Measurements from ENCODE around the gene SMO. TPM values are rescaled to one million over a fixed set of nuclear protein-coding genes. Genes with fewer than 3 reads are reported as not detected.
A peak's percentile ranks its signal among the peaks of the same experiment; 100 is the strongest.
"Not testable (repeated sequence)": the region's sequence is repeated elsewhere in the genome, so short reads cannot be mapped to it uniquely, and the experiment has no call there.

Gene SMO
- total and polyA plus RNA-seq, 2 experiments from 2014 or later: 25.5 to 46.2 TPM

- peaks cover 10% of the 10 kb centered on the region for H3K4me1 ChIP-seq (ENCODE audit: insufficient read depth)
- no peaks in the 10 kb centered on the region for H3K36me3 ChIP-seq (replicated peaks; ENCODE audit: insufficient read depth, low read depth)
- H3K27me3 ChIP-seq: no peaks in the 10 kb centered on the region
- TF ChIP-seq EZH2 (IDR thresholded peaks at IDR 0.05; ENCODE audit: borderline replicate concordance) (no peak), EZH2phosphoT487 (IDR thresholded peaks at IDR 0.05; ENCODE audit: low read depth, severe bottlenecking, unreplicated experiment) (no peak)
- TF ChIP-seq, protein P1, sequence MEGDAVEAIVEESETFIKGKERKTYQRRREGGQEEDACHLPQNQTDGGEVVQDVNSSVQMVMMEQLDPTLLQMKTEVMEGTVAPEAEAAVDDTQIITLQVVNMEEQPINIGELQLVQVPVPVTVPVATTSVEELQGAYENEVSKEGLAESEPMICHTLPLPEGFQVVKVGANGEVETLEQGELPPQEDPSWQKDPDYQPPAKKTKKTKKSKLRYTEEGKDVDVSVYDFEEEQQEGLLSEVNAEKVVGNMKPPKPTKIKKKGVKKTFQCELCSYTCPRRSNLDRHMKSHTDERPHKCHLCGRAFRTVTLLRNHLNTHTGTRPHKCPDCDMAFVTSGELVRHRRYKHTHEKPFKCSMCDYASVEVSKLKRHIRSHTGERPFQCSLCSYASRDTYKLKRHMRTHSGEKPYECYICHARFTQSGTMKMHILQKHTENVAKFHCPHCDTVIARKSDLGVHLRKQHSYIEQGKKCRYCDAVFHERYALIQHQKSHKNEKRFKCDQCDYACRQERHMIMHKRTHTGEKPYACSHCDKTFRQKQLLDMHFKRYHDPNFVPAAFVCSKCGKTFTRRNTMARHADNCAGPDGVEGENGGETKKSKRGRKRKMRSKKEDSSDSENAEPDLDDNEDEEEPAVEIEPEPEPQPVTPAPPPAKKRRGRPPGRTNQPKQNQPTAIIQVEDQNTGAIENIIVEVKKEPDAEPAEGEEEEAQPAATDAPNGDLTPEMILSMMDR (IDR thresholded peaks at IDR 0.05; ENCODE audit: poor library complexity): no peak
- no peak for DNase-seq (ENCODE audit: low spot score)
- H3K27ac ChIP-seq: peak overlapping the region; percentile 89
- WGBS (ENCODE audit: low lambda C conversion rate, missing lambda C conversion rate): 75% methylated on average over 11 of the region's 11 CpGs
- H3K9me2 ChIP-seq (replicated peaks; ENCODE audit: insufficient read depth): no peaks in the 10 kb centered on the region
- H3K79me2 ChIP-seq: no peaks in the 10 kb centered on the region
- H4K20me1 ChIP-seq (ENCODE audit: insufficient read depth, poor library complexity, severe bottlenecking): no peaks in the 10 kb centered on the region
- no peak overlapping the region for H3K4me3 ChIP-seq
- peak overlapping the region; percentile 84 for H3K4me2 ChIP-seq
- no peaks in the 10 kb centered on the region for H3K9me3 ChIP-seq (ENCODE audit: low read depth)
- H2AFZ ChIP-seq: no peak overlapping the region
These were observed 17.9 kb upstream of the SMO start for GRCh38 chr7:129170441-129171021.

DNA sequence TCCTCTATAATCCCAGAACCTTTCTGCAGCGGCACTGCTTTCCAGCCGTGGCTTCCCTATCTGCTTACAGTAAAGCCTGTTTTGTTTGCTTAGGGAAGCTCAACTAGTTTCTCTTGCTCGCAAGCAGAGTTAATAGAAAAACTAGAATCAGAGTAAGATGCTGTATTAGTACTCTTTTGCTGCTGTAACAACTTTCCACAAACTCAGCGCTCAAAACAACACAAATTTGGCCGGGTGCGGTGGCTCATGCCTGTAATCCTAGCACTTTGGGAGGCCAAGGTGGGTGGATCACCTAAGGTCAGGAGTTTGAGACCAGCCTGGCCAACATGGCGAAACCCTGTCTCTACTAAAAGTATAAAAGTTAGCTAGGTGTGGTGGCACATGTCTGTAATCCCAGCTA lies 14.6 kb upstream of the SMO start:
- 86% methylated on average over 7 of the region's 7 CpGs for WGBS (ENCODE audit: low lambda C conversion rate, missing lambda C conversion rate)
- not testable (repeated sequence) for H3K79me2 ChIP-seq; H3K27ac ChIP-seq; H3K27me3 ChIP-seq; H3K36me3 ChIP-seq (replicated peaks; ENCODE audit: insufficient read depth, low read depth); H4K20me1 ChIP-seq (ENCODE audit: insufficient read depth, poor library complexity, severe bottlenecking); H3K4me3 ChIP-seq; H3K4me2 ChIP-seq; H2AFZ ChIP-seq; H3K9me3 ChIP-seq (ENCODE audit: low read depth); DNase-seq (ENCODE audit: low spot score); H3K9me2 ChIP-seq (replicated peaks; ENCODE audit: insufficient read depth)
- H3K4me1 ChIP-seq (ENCODE audit: insufficient read depth): peaks cover 10% of the 10 kb centered on the region

DNA sequence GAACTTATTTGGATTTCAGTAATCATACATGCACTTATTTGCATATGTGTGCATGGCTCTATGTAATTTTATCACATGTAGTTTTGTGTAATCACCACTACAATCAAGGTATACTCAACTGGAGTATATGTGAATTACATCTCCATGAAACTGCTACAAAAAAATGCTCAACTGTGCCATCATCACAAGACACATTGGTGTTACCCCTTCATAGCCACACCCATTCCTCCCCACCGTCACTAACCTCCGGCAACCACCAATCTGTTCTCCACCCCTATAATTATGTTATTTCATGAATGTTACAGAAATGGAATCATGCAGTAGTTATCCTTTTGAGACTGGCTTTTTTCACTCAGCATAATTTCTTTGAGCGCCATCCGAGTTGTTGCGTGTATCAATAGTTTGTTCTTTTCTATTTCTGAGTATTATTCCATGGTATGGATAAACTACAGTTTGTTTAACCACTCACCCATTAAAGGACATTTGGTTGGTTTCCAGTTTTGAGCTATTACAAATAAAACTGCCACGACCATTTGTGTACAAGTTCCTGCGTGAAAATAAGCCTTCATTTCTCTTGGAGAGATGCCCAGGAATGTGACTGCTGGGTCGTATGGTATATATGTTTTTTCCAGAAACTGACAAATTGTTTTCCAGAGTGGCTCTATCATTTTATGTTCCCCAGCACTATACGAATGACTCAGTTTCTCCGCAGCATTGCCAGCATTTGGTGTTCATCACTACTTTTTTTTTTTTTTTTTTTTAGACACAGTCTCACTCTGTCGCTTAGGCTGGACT lies 11.3 kb upstream of the SMO start:
- TF ChIP-seq, protein P1 (IDR thresholded peaks at IDR 0.05; ENCODE audit: poor library complexity): no peak
- no peak for TF ChIP-seq EZH2phosphoT487 (IDR thresholded peaks at IDR 0.05; ENCODE audit: low read depth, severe bottlenecking, unreplicated experiment)
- no peak for TF ChIP-seq EZH2 (IDR thresholded peaks at IDR 0.05; ENCODE audit: borderline replicate concordance)
- Histone ChIP-seq H3K4me1 (ENCODE audit: insufficient read depth) (no peaks in the 10 kb centered on the region), H3K27me3 (no peaks in the 10 kb centered on the region), H3K4me3 (no peak overlapping the region), H3K27ac (no peak overlapping the region), H3K36me3 (replicated peaks; ENCODE audit: insufficient read depth, low read depth) (no peaks in the 10 kb centered on the region), H4K20me1 (ENCODE audit: insufficient read depth, poor library complexity, severe bottlenecking) (no peaks in the 10 kb centered on the region), H3K9me2 (replicated peaks; ENCODE audit: insufficient read depth) (no peaks in the 10 kb centered on the region), H2AFZ (no peak overlapping the region), H3K9me3 (ENCODE audit: low read depth) (no peaks in the 10 kb centered on the region), H3K4me2 (no peak overlapping the region), H3K79me2 (no peaks in the 10 kb centered on the region)
- WGBS (ENCODE audit: low lambda C conversion rate, missing lambda C conversion rate): 68% methylated on average over 11 of the region's 11 CpGs
- DNase-seq (ENCODE audit: low spot score): no peak

DNA sequence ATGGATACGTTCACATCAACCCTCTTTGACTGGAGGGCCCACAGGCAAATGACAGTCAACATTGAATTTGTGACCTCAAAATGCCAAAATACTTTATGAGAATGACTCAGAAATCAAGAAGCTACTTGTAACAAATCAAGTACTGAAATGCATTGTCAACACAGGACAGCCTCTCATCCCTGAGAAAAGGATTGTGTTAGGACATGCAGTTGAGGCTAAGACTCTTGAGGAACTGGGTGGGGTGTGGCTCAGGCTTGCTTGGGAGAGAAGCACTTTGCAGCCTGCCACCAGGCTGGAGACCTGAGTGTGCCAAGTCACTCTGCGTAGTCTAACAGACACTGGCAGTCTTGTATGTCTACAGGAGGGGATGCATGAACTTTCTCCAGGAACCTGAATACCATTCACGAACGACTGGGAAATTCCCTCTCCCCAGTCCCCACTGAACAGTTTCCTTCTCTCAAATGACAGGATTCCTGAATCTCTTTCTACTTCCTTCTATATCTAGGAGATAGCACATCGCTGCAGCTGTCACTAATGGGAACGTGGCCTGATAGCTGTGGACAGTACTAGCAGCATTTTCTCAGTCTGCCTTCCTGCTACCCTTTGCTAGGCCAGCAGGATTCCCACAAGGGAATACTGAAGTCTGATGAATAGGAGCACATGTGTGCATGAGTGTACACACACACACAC lies 3.3 kb upstream of the SMO start:
- WGBS (ENCODE audit: low lambda C conversion rate, missing lambda C conversion rate): 82% methylated on average over 6 of the region's 6 CpGs
- Histone ChIP-seq H3K36me3 (replicated peaks; ENCODE audit: insufficient read depth, low read depth) (no peaks in the 10 kb centered on the region), H3K27me3 (no peaks in the 10 kb centered on the region), H3K9me2 (replicated peaks; ENCODE audit: insufficient read depth) (no peaks in the 10 kb centered on the region), H3K9me3 (ENCODE audit: low read depth) (no peaks in the 10 kb centered on the region), H2AFZ (no peak overlapping the region), H3K4me2 (no peak overlapping the region), H4K20me1 (ENCODE audit: insufficient read depth, poor library complexity, severe bottlenecking) (peaks cover 8% of the 10 kb centered on the region), H3K4me3 (no peak overlapping the region), H3K4me1 (ENCODE audit: insufficient read depth) (peaks cover 14% of the 10 kb centered on the region), H3K79me2 (peaks cover 15% of the 10 kb centered on the region), H3K27ac (no peak overlapping the region)
- TF ChIP-seq, protein P1 (IDR thresholded peaks at IDR 0.05; ENCODE audit: poor library complexity): no peak
- TF ChIP-seq EZH2phosphoT487 (IDR thresholded peaks at IDR 0.05; ENCODE audit: low read depth, severe bottlenecking, unreplicated experiment) (no peak), EZH2 (IDR thresholded peaks at IDR 0.05; ENCODE audit: borderline replicate concordance) (no peak)
- DNase-seq (ENCODE audit: low spot score): no peak

All from hepatocyte (in vitro differentiated cells).